SK-N-SH treated with all-trans-retinoic acid at 6 μM for 48 hours (cell line): Measurements from ENCODE around the gene RAB11FIP3.

Experiments used
- ATAC-seq: fragments of 200-7000 bp; cut with Tn5 transposase; 3 replicates; pipeline ENCODE4 v1.9.1; 2020; ENCODE audit warnings: mild to moderate bottlenecking, moderate library complexity
- ARNTL ChIP-seq: fragments of 450-650 bp; formaldehyde crosslinking; IDR thresholded peaks from 2 replicates; pipeline ENCODE4 v1.5.0; 2020; ENCODE audit warnings: low read depth, mild to moderate bottlenecking, moderate library complexity, borderline replicate concordance
- BACH2 ChIP-seq: fragments of 250-450 bp; sonication (Bioruptor Pico); IDR thresholded peaks from 2 replicates; pipeline ENCODE4 v1.9.0; 2021; ENCODE audit warnings: mild to moderate bottlenecking, borderline replicate concordance
- CSDC2 ChIP-seq: fragments of 250-450 bp; sonication (Bioruptor Pico); IDR thresholded peaks from 2 replicates; pipeline ENCODE4 v1.5.0; 2020; ENCODE audit warnings: mild to moderate bottlenecking, moderate library complexity
- ESRRG ChIP-seq: fragments of 250-450 bp; sonication (Bioruptor Pico); IDR thresholded peaks from 2 replicates; pipeline ENCODE4 v1.6.1; 2021; ENCODE audit warnings: mild to moderate bottlenecking
- GLIS3 ChIP-seq: fragments of 250-450 bp; sonication (Bioruptor Pico); IDR thresholded peaks from 2 replicates; pipeline ENCODE4 v1.5.0; 2020; ENCODE audit warnings: mild to moderate bottlenecking, moderate library complexity
- OSR1 ChIP-seq: fragments of 250-450 bp; sonication (Bioruptor Pico); IDR thresholded peaks from 2 replicates; pipeline ENCODE4 v1.8.0; 2022; ENCODE audit warnings: moderate library complexity, mild to moderate bottlenecking, inconsistent platforms
- PPARA ChIP-seq: fragments of 250-450 bp; sonication (Bioruptor Pico); IDR thresholded peaks from 2 replicates; pipeline ENCODE4 v1.5.0; 2020; ENCODE audit warnings: mild to moderate bottlenecking, borderline replicate concordance
- RARB ChIP-seq: fragments of 250-450 bp; sonication (Bioruptor Pico); IDR thresholded peaks from 2 replicates; pipeline ENCODE4 v1.8.0; 2021; ENCODE audit warnings: mild to moderate bottlenecking, moderate library complexity
- SNAI2 ChIP-seq: fragments of 250-450 bp; sonication (Bioruptor Pico); IDR thresholded peaks from 2 replicates; pipeline ENCODE4 v1.5.0; 2020; ENCODE audit warnings: mild to moderate bottlenecking, moderate library complexity
- TCF4 ChIP-seq: fragments of 250-450 bp; sonication (Bioruptor Pico); IDR thresholded peaks from 2 replicates; pipeline ENCODE4 v1.8.0; 2021; ENCODE audit warnings: mild to moderate bottlenecking, moderate library complexity, borderline replicate concordance
- TOX ChIP-seq: fragments of 250-450 bp; sonication (Bioruptor Pico); IDR thresholded peaks from 2 replicates; pipeline ENCODE4 v1.8.0; 2021; ENCODE audit warnings: mild to moderate bottlenecking, moderate library complexity, borderline replicate concordance
- ZFP3 ChIP-seq: fragments of 250-450 bp; sonication (Bioruptor Pico); IDR thresholded peaks from 2 replicates; pipeline ENCODE4 v1.5.0; 2020; ENCODE audit warnings: mild to moderate bottlenecking, moderate library complexity
- ZFP30 ChIP-seq: fragments of 450-650 bp; formaldehyde crosslinking; IDR thresholded peaks from 2 replicates; pipeline ENCODE4 v1.5.0; 2022; ENCODE audit warnings: mild to moderate bottlenecking, moderate library complexity
- ZNF565 ChIP-seq: fragments of 450-650 bp; formaldehyde crosslinking; conservative IDR thresholded peaks from 2 replicates; pipeline ENCODE4 v1.5.0; 2020; ENCODE audit warnings: low read depth, mild to moderate bottlenecking, moderate library complexity
- ZNF8 ChIP-seq: fragments of 450-650 bp; formaldehyde crosslinking; IDR thresholded peaks from 2 replicates; pipeline ENCODE4 v1.5.0; 2020; ENCODE audit warnings: mild to moderate bottlenecking, moderate library complexity
- TF ChIP-seq, protein P1 (sequence below): fragments of 250-450 bp; sonication (Bioruptor Pico); IDR thresholded peaks from 2 replicates; pipeline ENCODE4 v1.5.1; 2020; ENCODE audit warnings: low read depth, mild to moderate bottlenecking, moderate library complexity
- TF ChIP-seq, protein P2 (sequence below): fragments of 250-450 bp; sonication (Bioruptor Pico); IDR thresholded peaks from 2 replicates; pipeline ENCODE4 v1.8.0; 2020; ENCODE audit warnings: mild to moderate bottlenecking, moderate library complexity, borderline replicate concordance
- TF ChIP-seq, protein P3 (sequence below): fragments of 250-450 bp; sonication (Bioruptor Pico); IDR thresholded peaks from 2 replicates; pipeline ENCODE4 v1.8.0; 2021; ENCODE audit warnings: low read depth, mild to moderate bottlenecking, moderate library complexity, borderline replicate concordance
- TF ChIP-seq, protein P4 (sequence below): fragments of 250-450 bp; sonication (Bioruptor Pico); IDR thresholded peaks from 2 replicates; pipeline ENCODE4 v1.5.0; 2020; ENCODE audit warnings: mild to moderate bottlenecking, moderate library complexity
- TF ChIP-seq, protein P5 (sequence below): fragments of 250-450 bp; sonication (Bioruptor Pico); IDR thresholded peaks from 2 replicates; pipeline ENCODE4 v1.5.1; 2021; ENCODE audit warnings: mild to moderate bottlenecking, moderate library complexity

RAB11FIP3 gene

DNA sequence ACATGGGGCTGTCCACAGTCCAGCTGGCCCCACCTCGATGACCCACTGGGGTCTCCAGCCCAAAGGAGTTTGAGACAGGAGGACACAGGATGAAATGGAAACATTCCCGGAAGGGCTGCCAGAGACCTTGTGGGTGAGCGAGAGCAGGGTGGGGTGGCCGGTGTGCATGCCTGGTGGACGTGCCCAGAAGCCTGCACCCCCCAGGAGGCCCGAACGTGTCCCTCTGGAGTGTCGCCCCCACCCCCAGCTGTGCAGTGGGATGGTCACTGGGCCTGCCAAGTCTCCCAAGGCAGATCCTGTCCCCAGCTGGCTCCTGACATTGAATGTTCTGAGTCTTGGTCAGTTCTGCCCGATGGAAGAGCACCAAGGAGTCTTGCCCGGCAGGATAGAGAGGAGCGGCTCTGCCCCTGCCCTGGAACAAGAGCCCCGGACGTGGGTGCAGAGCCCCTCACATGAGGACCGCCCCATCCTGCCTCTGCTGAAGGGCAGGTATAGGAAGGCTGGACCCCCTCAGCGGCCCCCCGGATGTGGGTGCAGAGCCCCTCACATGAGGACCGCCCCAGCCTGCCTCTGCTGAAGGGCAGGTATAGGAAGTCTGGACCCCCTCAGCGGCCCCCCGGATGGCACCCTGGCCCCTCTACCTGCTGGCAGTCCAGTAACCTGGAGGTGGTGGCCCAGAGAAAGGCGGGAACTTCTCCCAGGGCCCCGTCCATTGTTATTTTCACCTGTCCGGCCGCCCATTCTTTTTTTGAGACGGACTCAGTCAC, 99.0 kb downstream of the RAB11FIP3 start:
- TF ChIP-seq, protein P1, sequence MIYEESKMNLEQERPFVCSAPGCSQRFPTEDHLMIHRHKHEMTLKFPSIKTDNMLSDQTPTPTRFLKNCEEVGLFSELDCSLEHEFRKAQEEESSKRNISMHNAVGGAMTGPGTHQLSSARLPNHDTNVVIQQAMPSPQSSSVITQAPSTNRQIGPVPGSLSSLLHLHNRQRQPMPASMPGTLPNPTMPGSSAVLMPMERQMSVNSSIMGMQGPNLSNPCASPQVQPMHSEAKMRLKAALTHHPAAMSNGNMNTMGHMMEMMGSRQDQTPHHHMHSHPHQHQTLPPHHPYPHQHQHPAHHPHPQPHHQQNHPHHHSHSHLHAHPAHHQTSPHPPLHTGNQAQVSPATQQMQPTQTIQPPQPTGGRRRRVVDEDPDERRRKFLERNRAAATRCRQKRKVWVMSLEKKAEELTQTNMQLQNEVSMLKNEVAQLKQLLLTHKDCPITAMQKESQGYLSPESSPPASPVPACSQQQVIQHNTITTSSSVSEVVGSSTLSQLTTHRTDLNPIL (CRISPR knock-in tag) = no peak
- no peak for TF ChIP-seq ARNTL (CRISPR knock-in tag)
- TF ChIP-seq, protein P2, sequence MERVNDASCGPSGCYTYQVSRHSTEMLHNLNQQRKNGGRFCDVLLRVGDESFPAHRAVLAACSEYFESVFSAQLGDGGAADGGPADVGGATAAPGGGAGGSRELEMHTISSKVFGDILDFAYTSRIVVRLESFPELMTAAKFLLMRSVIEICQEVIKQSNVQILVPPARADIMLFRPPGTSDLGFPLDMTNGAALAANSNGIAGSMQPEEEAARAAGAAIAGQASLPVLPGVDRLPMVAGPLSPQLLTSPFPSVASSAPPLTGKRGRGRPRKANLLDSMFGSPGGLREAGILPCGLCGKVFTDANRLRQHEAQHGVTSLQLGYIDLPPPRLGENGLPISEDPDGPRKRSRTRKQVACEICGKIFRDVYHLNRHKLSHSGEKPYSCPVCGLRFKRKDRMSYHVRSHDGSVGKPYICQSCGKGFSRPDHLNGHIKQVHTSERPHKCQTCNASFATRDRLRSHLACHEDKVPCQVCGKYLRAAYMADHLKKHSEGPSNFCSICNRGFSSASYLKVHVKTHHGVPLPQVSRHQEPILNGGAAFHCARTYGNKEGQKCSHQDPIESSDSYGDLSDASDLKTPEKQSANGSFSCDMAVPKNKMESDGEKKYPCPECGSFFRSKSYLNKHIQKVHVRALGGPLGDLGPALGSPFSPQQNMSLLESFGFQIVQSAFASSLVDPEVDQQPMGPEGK = no peak
- TF ChIP-seq, all 23 proteins: peak for 0
- ATAC-seq = no peak

DNA sequence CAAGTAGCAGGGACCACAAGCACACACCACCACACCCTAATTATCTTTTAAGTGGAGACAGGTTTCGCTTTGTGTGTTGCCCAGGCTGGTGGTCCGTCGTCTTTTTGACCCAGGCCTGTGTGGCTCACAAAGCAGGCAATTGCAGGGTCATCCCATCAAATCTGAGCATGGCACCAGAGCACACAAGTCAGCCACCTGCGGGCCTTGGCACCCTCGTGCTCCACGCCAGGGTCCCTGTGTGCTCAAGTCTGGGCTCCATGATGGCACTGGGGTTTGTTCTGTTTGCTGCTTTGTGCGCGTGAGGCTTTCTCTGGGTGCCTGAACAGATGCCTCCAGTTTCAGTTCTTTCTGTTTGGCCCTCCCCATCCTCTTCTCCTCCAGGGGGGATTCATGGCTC, 99.7 kb downstream of the RAB11FIP3 start:
- ATAC-seq = no peak
- TF ChIP-seq ZNF565 (CRISPR knock-in tag) (no peak), PPARA (CRISPR knock-in tag) (no peak), ZNF8 (CRISPR knock-in tag) (no peak), ZFP3 (no peak), BACH2 (CRISPR knock-in tag) (no peak), SNAI2 (CRISPR knock-in tag) (no peak), TOX (CRISPR knock-in tag) (no peak), RARB (CRISPR knock-in tag) (no peak), OSR1 (CRISPR knock-in tag) (no peak), GLIS3 (CRISPR knock-in tag) (no peak), ARNTL (CRISPR knock-in tag) (no peak), CSDC2 (CRISPR knock-in tag) (no peak), ESRRG (no peak), TCF4 (no peak), ZFP30 (no peak)
- TF ChIP-seq, protein P2 = no peak
- TF ChIP-seq, protein P1 (CRISPR knock-in tag) = no peak
- TF ChIP-seq, protein P3, sequence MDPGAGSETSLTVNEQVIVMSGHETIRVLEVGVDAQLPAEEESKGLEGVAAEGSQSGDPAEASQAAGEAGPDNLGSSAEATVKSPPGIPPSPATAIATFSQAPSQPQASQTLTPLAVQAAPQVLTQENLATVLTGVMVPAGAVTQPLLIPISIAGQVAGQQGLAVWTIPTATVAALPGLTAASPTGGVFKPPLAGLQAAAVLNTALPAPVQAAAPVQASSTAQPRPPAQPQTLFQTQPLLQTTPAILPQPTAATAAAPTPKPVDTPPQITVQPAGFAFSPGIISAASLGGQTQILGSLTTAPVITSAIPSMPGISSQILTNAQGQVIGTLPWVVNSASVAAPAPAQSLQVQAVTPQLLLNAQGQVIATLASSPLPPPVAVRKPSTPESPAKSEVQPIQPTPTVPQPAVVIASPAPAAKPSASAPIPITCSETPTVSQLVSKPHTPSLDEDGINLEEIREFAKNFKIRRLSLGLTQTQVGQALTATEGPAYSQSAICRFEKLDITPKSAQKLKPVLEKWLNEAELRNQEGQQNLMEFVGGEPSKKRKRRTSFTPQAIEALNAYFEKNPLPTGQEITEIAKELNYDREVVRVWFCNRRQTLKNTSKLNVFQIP (CRISPR knock-in tag) = no peak
- TF ChIP-seq, protein P4, sequence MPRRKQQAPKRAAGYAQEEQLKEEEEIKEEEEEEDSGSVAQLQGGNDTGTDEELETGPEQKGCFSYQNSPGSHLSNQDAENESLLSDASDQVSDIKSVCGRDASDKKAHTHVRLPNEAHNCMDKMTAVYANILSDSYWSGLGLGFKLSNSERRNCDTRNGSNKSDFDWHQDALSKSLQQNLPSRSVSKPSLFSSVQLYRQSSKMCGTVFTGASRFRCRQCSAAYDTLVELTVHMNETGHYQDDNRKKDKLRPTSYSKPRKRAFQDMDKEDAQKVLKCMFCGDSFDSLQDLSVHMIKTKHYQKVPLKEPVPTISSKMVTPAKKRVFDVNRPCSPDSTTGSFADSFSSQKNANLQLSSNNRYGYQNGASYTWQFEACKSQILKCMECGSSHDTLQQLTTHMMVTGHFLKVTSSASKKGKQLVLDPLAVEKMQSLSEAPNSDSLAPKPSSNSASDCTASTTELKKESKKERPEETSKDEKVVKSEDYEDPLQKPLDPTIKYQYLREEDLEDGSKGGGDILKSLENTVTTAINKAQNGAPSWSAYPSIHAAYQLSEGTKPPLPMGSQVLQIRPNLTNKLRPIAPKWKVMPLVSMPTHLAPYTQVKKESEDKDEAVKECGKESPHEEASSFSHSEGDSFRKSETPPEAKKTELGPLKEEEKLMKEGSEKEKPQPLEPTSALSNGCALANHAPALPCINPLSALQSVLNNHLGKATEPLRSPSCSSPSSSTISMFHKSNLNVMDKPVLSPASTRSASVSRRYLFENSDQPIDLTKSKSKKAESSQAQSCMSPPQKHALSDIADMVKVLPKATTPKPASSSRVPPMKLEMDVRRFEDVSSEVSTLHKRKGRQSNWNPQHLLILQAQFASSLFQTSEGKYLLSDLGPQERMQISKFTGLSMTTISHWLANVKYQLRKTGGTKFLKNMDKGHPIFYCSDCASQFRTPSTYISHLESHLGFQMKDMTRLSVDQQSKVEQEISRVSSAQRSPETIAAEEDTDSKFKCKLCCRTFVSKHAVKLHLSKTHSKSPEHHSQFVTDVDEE (CRISPR knock-in tag) = no peak
- TF ChIP-seq, protein P5, sequence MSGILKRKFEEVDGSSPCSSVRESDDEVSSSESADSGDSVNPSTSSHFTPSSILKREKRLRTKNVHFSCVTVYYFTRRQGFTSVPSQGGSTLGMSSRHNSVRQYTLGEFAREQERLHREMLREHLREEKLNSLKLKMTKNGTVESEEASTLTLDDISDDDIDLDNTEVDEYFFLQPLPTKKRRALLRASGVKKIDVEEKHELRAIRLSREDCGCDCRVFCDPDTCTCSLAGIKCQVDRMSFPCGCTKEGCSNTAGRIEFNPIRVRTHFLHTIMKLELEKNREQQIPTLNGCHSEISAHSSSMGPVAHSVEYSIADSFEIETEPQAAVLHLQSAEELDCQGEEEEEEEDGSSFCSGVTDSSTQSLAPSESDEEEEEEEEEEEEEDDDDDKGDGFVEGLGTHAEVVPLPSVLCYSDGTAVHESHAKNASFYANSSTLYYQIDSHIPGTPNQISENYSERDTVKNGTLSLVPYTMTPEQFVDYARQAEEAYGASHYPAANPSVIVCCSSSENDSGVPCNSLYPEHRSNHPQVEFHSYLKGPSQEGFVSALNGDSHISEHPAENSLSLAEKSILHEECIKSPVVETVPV (CRISPR knock-in tag) = no peak
- TF ChIP-seq, all 23 proteins: peak for 0
